Loucy (cell line): ENCODE results near the gene PHOX2B.

ENCODE experiments used
- CTCF ChIP-seq: fragments of 200-600 bp; sonication (generic); conservative IDR thresholded peaks from 2 replicates; pipeline ENCODE4 v1.5.1; 2014; ENCODE audit warnings: mild to moderate bottlenecking, antibody characterized with exemption, low read length
- EZH2phosphoT487 ChIP-seq: fragments of 200-600 bp; IDR thresholded peaks from 2 replicates; pipeline ENCODE4 v1.6.1; 2018; ENCODE audit warnings: antibody characterized with exemption, mild to moderate bottlenecking, moderate library complexity, borderline replicate concordance

GRCh38 chr4:41741354-41741753 is 7.2 kb downstream of the PHOX2B start:
- TF ChIP-seq CTCF (no peak), EZH2phosphoT487 (no peak)
